GM23338 (cell line): ENCODE measurements around the gene ALDH3A2. TPM values are rescaled to one million over a fixed set of nuclear protein-coding genes. Genes with fewer than 3 reads are reported as not detected.

Experiments used
- ATAC-seq: fragments of 200-7000 bp; cut with Tn5 transposase; 3 replicates; pipeline ENCODE4 v1.9.1; 2020
- DNase-seq: peaks from one replicate; pipeline ENCODE4 v3.0.0-alpha.2; 2015; ENCODE audit warnings: low spot score
- H2AFZ ChIP-seq: fragments of 200-600 bp; sonication (generic); 2 replicates; pipeline ENCODE4 v1.8.0; 2016; ENCODE audit warnings: antibody characterized with exemption, mild to moderate bottlenecking, moderate library complexity
- H3F3A ChIP-seq: fragments of 200-600 bp; sonication (generic); replicated peaks from 2 replicates; pipeline ENCODE4 v1.8.0; 2017; ENCODE audit warnings: antibody characterized with exemption, mixed run types, low read depth
- H3K27ac ChIP-seq: fragments of 200-600 bp; sonication (generic); 2 replicates; pipeline ENCODE4 v1.6.1; 2016; ENCODE audit warnings: low read depth
- H3K27me3 ChIP-seq: fragments of 200-600 bp; sonication (generic); 2 replicates; pipeline ENCODE4 v1.8.0; 2016; ENCODE audit warnings: mild to moderate bottlenecking, mixed run types, moderate library complexity; ENCODE audit not compliant: insufficient read depth
- H3K36me3 ChIP-seq: fragments of 200-600 bp; sonication (generic); 2 replicates; pipeline ENCODE4 v1.8.0; 2016; ENCODE audit warnings: mild to moderate bottlenecking; ENCODE audit not compliant: insufficient read depth
- H3K4me1 ChIP-seq: fragments of 200-600 bp; sonication (generic); 2 replicates; pipeline ENCODE4 v1.8.0; 2016; ENCODE audit warnings: mild to moderate bottlenecking, moderate library complexity; ENCODE audit not compliant: insufficient read depth
- H3K4me2 ChIP-seq: fragments of 200-600 bp; sonication (generic); 2 replicates; pipeline ENCODE4 v1.7.1; 2017; ENCODE audit warnings: mixed run types
- H3K4me3 ChIP-seq: fragments of 200-600 bp; sonication (generic); 2 replicates; pipeline ENCODE4 v1.6.1; 2016; ENCODE audit warnings: mixed run types
- H3K79me2 ChIP-seq: fragments of 200-600 bp; sonication (generic); replicated peaks from 2 replicates; pipeline ENCODE4 v1.8.0; 2017; ENCODE audit warnings: mild to moderate bottlenecking; ENCODE audit not compliant: insufficient read depth
- H3K9me2 ChIP-seq: fragments of 200-600 bp; sonication (generic); 2 replicates; pipeline ENCODE4 v1.8.0; 2017; ENCODE audit not compliant: insufficient read depth
- H4K20me1 ChIP-seq: fragments of 200-600 bp; sonication (generic); replicated peaks from 2 replicates; pipeline ENCODE4 v1.8.0; 2017; ENCODE audit warnings: mild to moderate bottlenecking; ENCODE audit not compliant: insufficient read depth
- H3K27ac Mint-ChIP-seq: 2 replicates; pipeline ENCODE4 v1.8.0; 2020; ENCODE audit warnings: inconsistent platforms, mild to moderate bottlenecking, moderate library complexity, mixed read lengths
- H3K27me3 Mint-ChIP-seq: 3 replicates; pipeline ENCODE4 v1.8.0; 2022; ENCODE audit warnings: low read depth, mild to moderate bottlenecking, moderate library complexity, mixed read lengths, inconsistent platforms; ENCODE audit not compliant: insufficient read depth, poor library complexity
- H3K36me3 Mint-ChIP-seq: 3 replicates; pipeline ENCODE4 v1.8.0; 2021; ENCODE audit warnings: low read depth, mild to moderate bottlenecking, inconsistent platforms, moderate library complexity, mixed read lengths
- H3K4me1 Mint-ChIP-seq: 3 replicates; pipeline ENCODE4 v1.8.0; 2020; ENCODE audit warnings: mild to moderate bottlenecking, inconsistent platforms, mixed read lengths
- H3K4me3 Mint-ChIP-seq: 3 replicates; pipeline ENCODE4 v1.8.0; 2021; ENCODE audit warnings: moderate library complexity, mild to moderate bottlenecking, inconsistent platforms, mixed read lengths
- H3K9me3 Mint-ChIP-seq: 3 replicates; pipeline ENCODE4 v1.8.0; 2020; ENCODE audit warnings: moderate library complexity, mild to moderate bottlenecking, inconsistent platforms, mixed read lengths
- CREB1 ChIP-seq: fragments of 250-450 bp; sonication (Bioruptor Pico); IDR thresholded peaks from 2 replicates; pipeline ENCODE4 v1.5.0; 2020; ENCODE audit warnings: low read depth, mild to moderate bottlenecking, moderate library complexity
- EZH2 ChIP-seq: fragments of 200-600 bp; sonication (generic); IDR thresholded peaks from one replicate; pipeline ENCODE4 v1.8.0; 2017; ENCODE audit warnings: antibody characterized with exemption, mild to moderate bottlenecking, low read depth; ENCODE audit not compliant: unreplicated experiment
- EZH2phosphoT487 ChIP-seq: fragments of 200-600 bp; sonication (generic); IDR thresholded peaks from one replicate; pipeline ENCODE4 v1.8.1; 2018; ENCODE audit warnings: antibody characterized with exemption; ENCODE audit not compliant: unreplicated experiment
- JUNB ChIP-seq: IDR thresholded peaks from one replicate; pipeline ENCODE4 v1.6.1; 2016; ENCODE audit warnings: antibody characterized with exemption; ENCODE audit not compliant: unreplicated experiment
- NANOG ChIP-seq: IDR thresholded peaks from 2 replicates; pipeline ENCODE4 v1.6.1; 2016; ENCODE audit warnings: antibody characterized with exemption, borderline replicate concordance
- POLR2AphosphoS5 ChIP-seq: IDR thresholded peaks from 2 replicates; pipeline ENCODE4 v1.6.1; 2016; ENCODE audit warnings: antibody characterized with exemption, low read depth
- REST ChIP-seq: IDR thresholded peaks from one replicate; pipeline ENCODE4 v1.6.1; 2018; ENCODE audit warnings: antibody characterized with exemption; ENCODE audit not compliant: unreplicated experiment
- STAT1 ChIP-seq: IDR thresholded peaks from one replicate; pipeline ENCODE4 v1.6.1; 2016; ENCODE audit warnings: antibody characterized with exemption; ENCODE audit not compliant: unreplicated experiment
- ZNF114 ChIP-seq: fragments of 250-450 bp; sonication (Bioruptor Pico); IDR thresholded peaks from 2 replicates; pipeline ENCODE4 v1.5.0; 2020; ENCODE audit warnings: mild to moderate bottlenecking, moderate library complexity
- ZNF331 ChIP-seq: fragments of 250-450 bp; sonication (Bioruptor Pico); IDR thresholded peaks from 2 replicates; pipeline ENCODE4 v1.5.0; 2020; ENCODE audit warnings: low read depth, mild to moderate bottlenecking, moderate library complexity
- polyA plus RNA-seq: library from polyadenylated mRNA; unstranded; fragments of >200 nt; fragmentation: Nextera tagmentation; extraction: Ambion mirVana; gene quantifications from 2 replicates; pipeline ENCODE4 v1.2.1, GENCODE V29; 2016
- total RNA-seq: library from RNA; depleted of rRNA; stranded (reverse); fragments of >200 nt; shearing (Covaris generic); gene quantifications from 2 replicates; pipeline ENCODE4 v1.2.3, GENCODE V29; 2014
- TF ChIP-seq, protein P1 (sequence below), 2 experiments: fragments of 200-600 bp in 1 of 2; sonication (generic) in 1 of 2; conservative IDR thresholded peaks; 2 replicates each; pipeline versions ENCODE4 v1.5.1 to v1.6.1; 2016 to 2017; ENCODE audit warnings: antibody characterized with exemption in 2 of 2, low read depth in 2 of 2, mild to moderate bottlenecking in 2 of 2, moderate library complexity in 1 of 2
- TF ChIP-seq, protein P2 (sequence below): IDR thresholded peaks from 2 replicates; pipeline ENCODE4 v1.6.1; 2016; ENCODE audit warnings: antibody characterized with exemption
- TF ChIP-seq, protein P3 (sequence below): fragments of 250-450 bp; sonication (Bioruptor Pico); IDR thresholded peaks from 2 replicates; pipeline ENCODE4 v1.5.0; 2020; ENCODE audit warnings: mild to moderate bottlenecking, moderate library complexity

ALDH3A2 gene
- total and polyA plus RNA-seq, 2 experiments from 2014 or later: 31.3 to 159 TPM

DNA sequence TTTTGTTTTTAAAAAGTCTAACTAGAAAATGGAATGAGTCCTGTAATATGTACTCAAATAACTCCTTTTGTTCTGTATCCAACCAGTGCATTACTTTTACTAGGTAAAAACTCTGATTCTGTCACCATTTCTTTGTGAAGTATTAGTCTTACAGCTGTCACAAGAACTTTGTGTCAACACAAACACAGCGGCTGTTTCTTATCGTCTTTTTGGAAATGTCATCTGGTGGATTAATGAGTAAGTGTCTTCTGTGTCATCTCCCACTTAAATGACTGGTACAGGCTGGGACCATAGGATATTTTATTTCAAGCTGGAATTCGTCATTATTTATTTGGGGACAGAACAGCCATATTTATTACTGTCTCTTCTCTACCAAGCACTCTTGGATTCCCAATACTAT lies 19.1 kb upstream of the ALDH3A2 start:
- no peaks in the 10 kb centered on the region for H3K79me2 ChIP-seq
- no peaks in the 10 kb centered on the region for H3K4me1 ChIP-seq
- H2AFZ ChIP-seq: no peak overlapping the region
- H3K27me3 ChIP-seq: no peaks in the 10 kb centered on the region
- no peak for TF ChIP-seq CREB1 (CRISPR knock-in tag)
- TF ChIP-seq ZNF331: no peak
- no peak for TF ChIP-seq EZH2phosphoT487
- TF ChIP-seq STAT1: no peak
- no peak for TF ChIP-seq EZH2
- TF ChIP-seq, protein P1, sequence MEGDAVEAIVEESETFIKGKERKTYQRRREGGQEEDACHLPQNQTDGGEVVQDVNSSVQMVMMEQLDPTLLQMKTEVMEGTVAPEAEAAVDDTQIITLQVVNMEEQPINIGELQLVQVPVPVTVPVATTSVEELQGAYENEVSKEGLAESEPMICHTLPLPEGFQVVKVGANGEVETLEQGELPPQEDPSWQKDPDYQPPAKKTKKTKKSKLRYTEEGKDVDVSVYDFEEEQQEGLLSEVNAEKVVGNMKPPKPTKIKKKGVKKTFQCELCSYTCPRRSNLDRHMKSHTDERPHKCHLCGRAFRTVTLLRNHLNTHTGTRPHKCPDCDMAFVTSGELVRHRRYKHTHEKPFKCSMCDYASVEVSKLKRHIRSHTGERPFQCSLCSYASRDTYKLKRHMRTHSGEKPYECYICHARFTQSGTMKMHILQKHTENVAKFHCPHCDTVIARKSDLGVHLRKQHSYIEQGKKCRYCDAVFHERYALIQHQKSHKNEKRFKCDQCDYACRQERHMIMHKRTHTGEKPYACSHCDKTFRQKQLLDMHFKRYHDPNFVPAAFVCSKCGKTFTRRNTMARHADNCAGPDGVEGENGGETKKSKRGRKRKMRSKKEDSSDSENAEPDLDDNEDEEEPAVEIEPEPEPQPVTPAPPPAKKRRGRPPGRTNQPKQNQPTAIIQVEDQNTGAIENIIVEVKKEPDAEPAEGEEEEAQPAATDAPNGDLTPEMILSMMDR (conservative IDR thresholded peaks at IDR 0.05; ENCODE audit: low read depth in 2 of 2): no peak
- no peak for TF ChIP-seq ZNF114 (CRISPR knock-in tag)
- TF ChIP-seq JUNB: no peak
- no peak for TF ChIP-seq POLR2AphosphoS5
- TF ChIP-seq, protein P2, sequence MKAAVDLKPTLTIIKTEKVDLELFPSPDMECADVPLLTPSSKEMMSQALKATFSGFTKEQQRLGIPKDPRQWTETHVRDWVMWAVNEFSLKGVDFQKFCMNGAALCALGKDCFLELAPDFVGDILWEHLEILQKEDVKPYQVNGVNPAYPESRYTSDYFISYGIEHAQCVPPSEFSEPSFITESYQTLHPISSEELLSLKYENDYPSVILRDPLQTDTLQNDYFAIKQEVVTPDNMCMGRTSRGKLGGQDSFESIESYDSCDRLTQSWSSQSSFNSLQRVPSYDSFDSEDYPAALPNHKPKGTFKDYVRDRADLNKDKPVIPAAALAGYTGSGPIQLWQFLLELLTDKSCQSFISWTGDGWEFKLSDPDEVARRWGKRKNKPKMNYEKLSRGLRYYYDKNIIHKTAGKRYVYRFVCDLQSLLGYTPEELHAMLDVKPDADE: no peak
- TF ChIP-seq REST: no peak
- no peak for TF ChIP-seq NANOG
- TF ChIP-seq, protein P3, sequence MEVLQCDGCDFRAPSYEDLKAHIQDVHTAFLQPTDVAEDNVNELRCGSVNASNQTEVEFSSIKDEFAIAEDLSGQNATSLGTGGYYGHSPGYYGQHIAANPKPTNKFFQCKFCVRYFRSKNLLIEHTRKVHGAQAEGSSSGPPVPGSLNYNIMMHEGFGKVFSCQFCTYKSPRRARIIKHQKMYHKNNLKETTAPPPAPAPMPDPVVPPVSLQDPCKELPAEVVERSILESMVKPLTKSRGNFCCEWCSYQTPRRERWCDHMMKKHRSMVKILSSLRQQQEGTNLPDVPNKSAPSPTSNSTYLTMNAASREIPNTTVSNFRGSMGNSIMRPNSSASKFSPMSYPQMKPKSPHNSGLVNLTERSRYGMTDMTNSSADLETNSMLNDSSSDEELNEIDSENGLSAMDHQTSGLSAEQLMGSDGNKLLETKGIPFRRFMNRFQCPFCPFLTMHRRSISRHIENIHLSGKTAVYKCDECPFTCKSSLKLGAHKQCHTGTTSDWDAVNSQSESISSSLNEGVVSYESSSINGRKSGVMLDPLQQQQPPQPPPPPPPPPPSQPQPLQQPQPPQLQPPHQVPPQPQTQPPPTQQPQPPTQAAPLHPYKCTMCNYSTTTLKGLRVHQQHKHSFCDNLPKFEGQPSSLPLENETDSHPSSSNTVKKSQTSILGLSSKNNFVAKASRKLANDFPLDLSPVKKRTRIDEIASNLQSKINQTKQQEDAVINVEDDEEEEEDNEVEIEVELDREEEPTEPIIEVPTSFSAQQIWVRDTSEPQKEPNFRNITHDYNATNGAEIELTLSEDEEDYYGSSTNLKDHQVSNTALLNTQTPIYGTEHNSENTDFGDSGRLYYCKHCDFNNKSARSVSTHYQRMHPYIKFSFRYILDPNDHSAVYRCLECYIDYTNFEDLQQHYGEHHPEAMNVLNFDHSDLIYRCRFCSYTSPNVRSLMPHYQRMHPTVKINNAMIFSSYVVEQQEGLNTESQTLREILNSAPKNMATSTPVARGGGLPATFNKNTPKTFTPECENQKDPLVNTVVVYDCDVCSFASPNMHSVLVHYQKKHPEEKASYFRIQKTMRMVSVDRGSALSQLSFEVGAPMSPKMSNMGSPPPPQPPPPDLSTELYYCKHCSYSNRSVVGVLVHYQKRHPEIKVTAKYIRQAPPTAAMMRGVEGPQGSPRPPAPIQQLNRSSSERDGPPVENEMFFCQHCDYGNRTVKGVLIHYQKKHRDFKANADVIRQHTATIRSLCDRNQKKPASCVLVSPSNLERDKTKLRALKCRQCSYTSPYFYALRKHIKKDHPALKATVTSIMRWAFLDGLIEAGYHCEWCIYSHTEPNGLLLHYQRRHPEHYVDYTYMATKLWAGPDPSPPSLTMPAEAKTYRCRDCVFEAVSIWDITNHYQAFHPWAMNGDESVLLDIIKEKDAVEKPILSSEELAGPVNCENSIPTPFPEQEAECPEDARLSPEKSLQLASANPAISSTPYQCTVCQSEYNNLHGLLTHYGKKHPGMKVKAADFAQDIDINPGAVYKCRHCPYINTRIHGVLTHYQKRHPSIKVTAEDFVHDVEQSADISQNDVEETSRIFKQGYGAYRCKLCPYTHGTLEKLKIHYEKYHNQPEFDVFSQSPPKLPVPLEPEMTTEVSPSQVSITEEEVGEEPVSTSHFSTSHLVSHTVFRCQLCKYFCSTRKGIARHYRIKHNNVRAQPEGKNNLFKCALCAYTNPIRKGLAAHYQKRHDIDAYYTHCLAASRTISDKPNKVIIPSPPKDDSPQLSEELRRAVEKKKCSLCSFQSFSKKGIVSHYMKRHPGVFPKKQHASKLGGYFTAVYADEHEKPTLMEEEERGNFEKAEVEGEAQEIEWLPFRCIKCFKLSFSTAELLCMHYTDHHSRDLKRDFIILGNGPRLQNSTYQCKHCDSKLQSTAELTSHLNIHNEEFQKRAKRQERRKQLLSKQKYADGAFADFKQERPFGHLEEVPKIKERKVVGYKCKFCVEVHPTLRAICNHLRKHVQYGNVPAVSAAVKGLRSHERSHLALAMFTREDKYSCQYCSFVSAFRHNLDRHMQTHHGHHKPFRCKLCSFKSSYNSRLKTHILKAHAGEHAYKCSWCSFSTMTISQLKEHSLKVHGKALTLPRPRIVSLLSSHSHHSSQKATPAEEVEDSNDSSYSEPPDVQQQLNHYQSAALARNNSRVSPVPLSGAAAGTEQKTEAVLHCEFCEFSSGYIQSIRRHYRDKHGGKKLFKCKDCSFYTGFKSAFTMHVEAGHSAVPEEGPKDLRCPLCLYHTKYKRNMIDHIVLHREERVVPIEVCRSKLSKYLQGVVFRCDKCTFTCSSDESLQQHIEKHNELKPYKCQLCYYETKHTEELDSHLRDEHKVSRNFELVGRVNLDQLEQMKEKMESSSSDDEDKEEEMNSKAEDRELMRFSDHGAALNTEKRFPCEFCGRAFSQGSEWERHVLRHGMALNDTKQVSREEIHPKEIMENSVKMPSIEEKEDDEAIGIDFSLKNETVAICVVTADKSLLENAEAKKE (CRISPR knock-in tag): no peak
- H3K4me3 ChIP-seq: no peak overlapping the region
- H3K27me3 Mint-ChIP-seq: no peaks in the 10 kb centered on the region
- DNase-seq (no peak), ATAC-seq (no peak)
- H3K9me3 Mint-ChIP-seq: peaks cover 13% of the 10 kb centered on the region; the same call in 2 of the 3 replicates
- H3K27ac Mint-ChIP-seq: no peak overlapping the region
- no peaks in the 10 kb centered on the region for H3K36me3 ChIP-seq
- H3K27ac ChIP-seq: no peak overlapping the region
- H3K4me1 Mint-ChIP-seq: no peaks in the 10 kb centered on the region
- H3F3A ChIP-seq: no peaks in the 10 kb centered on the region
- H3K4me3 Mint-ChIP-seq: no peak overlapping the region
- no peaks in the 10 kb centered on the region for H3K9me2 ChIP-seq
- no peaks in the 10 kb centered on the region for H4K20me1 ChIP-seq
- no peak overlapping the region for H3K4me2 ChIP-seq
- no peaks in the 10 kb centered on the region; the same call in 1 of the 3 replicates for H3K36me3 Mint-ChIP-seq
